IPS-18a (cell line): ENCODE data around the gene PCF11.

ENCODE experiments used
- H3K27ac ChIP-seq: one replicate; pipeline ENCODE4 v1.5.1; 2013; ENCODE audit warnings: low read length
- H3K27me3 ChIP-seq: one replicate; pipeline ENCODE4 v1.6.1; 2013; ENCODE audit warnings: mild to moderate bottlenecking, low read length; ENCODE audit not compliant: control insufficient read depth, insufficient read depth
- H3K36me3 ChIP-seq: one replicate; pipeline ENCODE4 v1.6.1; 2013; ENCODE audit warnings: low read depth, low read length; ENCODE audit not compliant: control insufficient read depth
- H3K4me1 ChIP-seq: one replicate; pipeline ENCODE4 v1.6.1; 2013; ENCODE audit warnings: low read depth, low read length; ENCODE audit not compliant: control insufficient read depth
- H3K4me3 ChIP-seq: one replicate; pipeline ENCODE4 v1.5.1; 2013; ENCODE audit warnings: low read length
- H3K9ac ChIP-seq: one replicate; pipeline ENCODE4 v1.6.1; 2013; ENCODE audit warnings: mild to moderate bottlenecking, low read length, moderate library complexity
- H3K9me3 ChIP-seq: one replicate; pipeline ENCODE4 v1.6.1; 2013; ENCODE audit warnings: low read depth, low read length; ENCODE audit not compliant: control insufficient read depth

Gene PCF11, protein sequence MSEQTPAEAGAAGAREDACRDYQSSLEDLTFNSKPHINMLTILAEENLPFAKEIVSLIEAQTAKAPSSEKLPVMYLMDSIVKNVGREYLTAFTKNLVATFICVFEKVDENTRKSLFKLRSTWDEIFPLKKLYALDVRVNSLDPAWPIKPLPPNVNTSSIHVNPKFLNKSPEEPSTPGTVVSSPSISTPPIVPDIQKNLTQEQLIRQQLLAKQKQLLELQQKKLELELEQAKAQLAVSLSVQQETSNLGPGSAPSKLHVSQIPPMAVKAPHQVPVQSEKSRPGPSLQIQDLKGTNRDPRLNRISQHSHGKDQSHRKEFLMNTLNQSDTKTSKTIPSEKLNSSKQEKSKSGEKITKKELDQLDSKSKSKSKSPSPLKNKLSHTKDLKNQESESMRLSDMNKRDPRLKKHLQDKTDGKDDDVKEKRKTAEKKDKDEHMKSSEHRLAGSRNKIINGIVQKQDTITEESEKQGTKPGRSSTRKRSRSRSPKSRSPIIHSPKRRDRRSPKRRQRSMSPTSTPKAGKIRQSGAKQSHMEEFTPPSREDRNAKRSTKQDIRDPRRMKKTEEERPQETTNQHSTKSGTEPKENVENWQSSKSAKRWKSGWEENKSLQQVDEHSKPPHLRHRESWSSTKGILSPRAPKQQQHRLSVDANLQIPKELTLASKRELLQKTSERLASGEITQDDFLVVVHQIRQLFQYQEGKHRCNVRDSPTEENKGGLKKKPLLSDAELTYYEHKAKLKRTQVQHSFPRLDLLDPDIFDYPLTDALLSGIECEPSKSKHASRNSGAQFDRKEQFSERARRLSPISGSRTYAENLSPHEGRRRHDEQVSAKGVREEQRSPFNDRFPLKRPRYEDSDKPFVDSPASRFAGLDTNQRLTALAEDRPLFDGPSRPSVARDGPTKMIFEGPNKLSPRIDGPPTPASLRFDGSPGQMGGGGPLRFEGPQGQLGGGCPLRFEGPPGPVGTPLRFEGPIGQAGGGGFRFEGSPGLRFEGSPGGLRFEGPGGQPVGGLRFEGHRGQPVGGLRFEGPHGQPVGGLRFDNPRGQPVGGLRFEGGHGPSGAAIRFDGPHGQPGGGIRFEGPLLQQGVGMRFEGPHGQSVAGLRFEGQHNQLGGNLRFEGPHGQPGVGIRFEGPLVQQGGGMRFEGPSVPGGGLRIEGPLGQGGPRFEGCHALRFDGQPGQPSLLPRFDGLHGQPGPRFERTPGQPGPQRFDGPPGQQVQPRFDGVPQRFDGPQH (N-terminal part only)

GRCh38 chr11:83156996-83157593 is at the start of gene PCF11:
TSS of gene PCF11 (plus strand) at chr11:83157131. CDS start at chr11:83157440, 309 bp downstream.
- H3K27me3 ChIP-seq = no peaks in the 10 kb centered on the region
- H3K9ac ChIP-seq = peak within 1 kb of the TSS; percentile 99
- H3K27ac ChIP-seq = peak within 1 kb of the TSS; percentile 97
- H3K9me3 ChIP-seq = no peaks in the 10 kb centered on the region
- peaks cover 18% of the 10 kb centered on the region for H3K4me1 ChIP-seq
- H3K36me3 ChIP-seq = peaks cover 17% of the 10 kb centered on the region
- peak within 1 kb of the TSS; percentile 100 for H3K4me3 ChIP-seq

DNA sequence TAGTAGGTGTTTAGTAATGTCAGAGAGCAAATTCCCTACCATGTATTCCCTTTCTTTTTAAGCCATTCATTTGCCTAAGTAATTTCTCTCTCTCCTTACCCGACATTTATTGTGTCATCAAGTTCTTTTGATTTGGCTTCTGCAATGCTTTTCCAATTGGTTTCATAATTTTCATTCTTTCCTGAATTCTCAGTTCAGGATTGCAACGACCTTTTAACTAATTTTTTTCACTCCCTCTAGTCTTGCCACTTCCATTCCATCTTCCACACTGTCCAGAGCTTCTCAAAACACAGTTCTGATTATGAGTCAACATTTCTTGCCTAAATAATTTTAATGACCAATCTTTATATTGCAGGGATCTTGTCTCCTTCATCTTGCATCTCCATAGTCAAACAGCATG is 44.0 kb upstream of the PCF11 start:
- no peaks in the 10 kb centered on the region for H3K27me3 ChIP-seq
- no peaks in the 10 kb centered on the region for H3K36me3 ChIP-seq
- no peak overlapping the region for H3K9ac ChIP-seq
- no peak overlapping the region for H3K4me3 ChIP-seq
- no peak overlapping the region for H3K27ac ChIP-seq
- H3K9me3 ChIP-seq = no peaks in the 10 kb centered on the region
- no peaks in the 10 kb centered on the region for H3K4me1 ChIP-seq

- no peak overlapping the region for H3K9ac ChIP-seq
- H3K4me3 ChIP-seq = no peak overlapping the region
- H3K4me1 ChIP-seq = no peaks in the 10 kb centered on the region
- H3K36me3 ChIP-seq = no peaks in the 10 kb centered on the region
- H3K27me3 ChIP-seq = no peaks in the 10 kb centered on the region
- H3K9me3 ChIP-seq = no peaks in the 10 kb centered on the region
- H3K27ac ChIP-seq = no peak overlapping the region
Measured at GRCh38 chr11:83115026-83115425, 41.9 kb upstream of the PCF11 start.

DNA sequence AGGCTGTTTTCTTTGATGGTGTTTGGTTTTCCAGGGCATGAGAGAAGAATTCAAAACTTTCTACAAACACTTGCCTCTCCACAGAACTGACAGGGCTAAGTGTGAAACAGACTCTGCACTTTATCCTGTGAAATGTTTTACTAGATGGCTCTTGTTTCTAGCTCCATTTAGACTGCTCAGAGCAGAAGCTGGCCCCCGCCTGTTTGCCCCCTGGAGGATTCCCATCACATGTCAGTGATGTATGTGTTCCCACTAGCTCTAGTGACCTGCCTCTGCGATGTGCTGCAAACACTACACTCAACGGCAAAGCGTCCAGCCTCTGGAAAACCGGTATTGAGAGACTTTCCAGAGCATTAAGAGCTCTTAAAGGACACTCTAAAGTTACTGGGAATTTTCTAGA is 41.4 kb upstream of the PCF11 start:
- H3K4me3 ChIP-seq = no peak overlapping the region
- no peaks in the 10 kb centered on the region for H3K4me1 ChIP-seq
- no peak overlapping the region for H3K27ac ChIP-seq
- H3K9me3 ChIP-seq = no peaks in the 10 kb centered on the region
- H3K27me3 ChIP-seq = no peaks in the 10 kb centered on the region
- no peaks in the 10 kb centered on the region for H3K36me3 ChIP-seq
- no peak overlapping the region for H3K9ac ChIP-seq

DNA sequence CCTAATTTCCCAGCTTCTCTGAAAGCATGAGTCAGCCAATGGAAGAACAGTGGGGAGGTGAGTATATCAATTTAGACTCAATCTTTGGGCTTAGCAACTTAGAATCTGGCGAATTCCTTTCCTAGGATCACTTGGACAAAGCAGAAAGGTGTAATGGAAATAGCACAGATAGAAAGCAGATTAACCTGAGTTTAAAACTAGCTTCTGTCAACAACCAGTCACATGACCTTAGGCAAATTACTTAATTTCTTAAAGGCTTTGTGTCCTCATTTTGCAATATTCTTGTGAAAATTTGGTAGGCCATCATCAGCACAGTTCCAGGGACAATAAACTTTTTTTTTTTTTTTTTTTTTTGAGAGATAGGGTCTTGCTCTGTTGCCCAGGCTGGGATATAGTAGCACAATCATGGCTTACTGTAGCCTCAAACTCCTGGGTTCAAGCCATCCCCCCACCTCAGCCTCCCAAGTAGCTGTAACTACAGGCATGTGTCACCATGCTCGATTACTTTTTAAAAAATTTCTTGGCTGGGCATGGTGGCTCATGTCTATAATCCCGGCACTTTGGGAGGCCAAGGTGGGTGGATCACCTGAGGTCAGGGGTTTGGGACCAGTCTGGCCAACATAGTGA is 40.8 kb upstream of the PCF11 start:
- H3K27me3 ChIP-seq = no peaks in the 10 kb centered on the region
- H3K9ac ChIP-seq = no peak overlapping the region
- H3K9me3 ChIP-seq = no peaks in the 10 kb centered on the region
- H3K4me3 ChIP-seq = no peak overlapping the region
- no peaks in the 10 kb centered on the region for H3K36me3 ChIP-seq
- H3K4me1 ChIP-seq = no peaks in the 10 kb centered on the region
- no peak overlapping the region for H3K27ac ChIP-seq

DNA sequence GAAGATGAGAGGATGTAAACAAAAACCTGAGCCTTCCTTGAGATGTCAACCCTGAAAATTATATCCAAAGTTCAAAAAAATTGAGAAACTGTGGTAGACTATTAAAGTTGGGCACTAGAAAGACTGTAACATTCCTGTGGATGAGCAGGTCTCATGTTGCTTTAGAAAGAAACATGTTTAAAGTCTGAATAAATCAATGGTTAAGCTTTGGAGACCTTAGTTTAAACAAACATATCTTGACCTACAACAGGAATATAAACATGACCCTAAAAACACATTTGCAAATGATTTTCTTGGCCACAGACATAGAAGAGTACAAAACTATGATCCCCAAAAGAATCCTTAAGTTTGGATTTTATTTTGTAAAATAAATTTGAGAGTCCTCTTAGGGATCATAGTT is 38.1 kb upstream of the PCF11 start:
- no peaks in the 10 kb centered on the region for H3K36me3 ChIP-seq
- H3K9me3 ChIP-seq = no peaks in the 10 kb centered on the region
- no peaks in the 10 kb centered on the region for H3K4me1 ChIP-seq
- no peak overlapping the region for H3K27ac ChIP-seq
- H3K27me3 ChIP-seq = no peaks in the 10 kb centered on the region
- no peak overlapping the region for H3K4me3 ChIP-seq
- no peak overlapping the region for H3K9ac ChIP-seq

- no peak overlapping the region for H3K27ac ChIP-seq
- H3K27me3 ChIP-seq = no peaks in the 10 kb centered on the region
- H3K4me1 ChIP-seq = no peaks in the 10 kb centered on the region
- no peak overlapping the region for H3K9ac ChIP-seq
- H3K4me3 ChIP-seq = no peak overlapping the region
- no peaks in the 10 kb centered on the region for H3K9me3 ChIP-seq
- H3K36me3 ChIP-seq = no peaks in the 10 kb centered on the region
Measured at GRCh38 chr11:83119216-83119615, 37.7 kb upstream of the PCF11 start.

- Histone ChIP-seq H3K27ac (no peak overlapping the region), H3K9ac (no peak overlapping the region), H3K27me3 (no peaks in the 10 kb centered on the region), H3K4me3 (no peak overlapping the region), H3K4me1 (no peaks in the 10 kb centered on the region), H3K36me3 (no peaks in the 10 kb centered on the region), H3K9me3 (no peaks in the 10 kb centered on the region)
Measured at GRCh38 chr11:83120327-83120726, 36.6 kb upstream of the PCF11 start.

DNA sequence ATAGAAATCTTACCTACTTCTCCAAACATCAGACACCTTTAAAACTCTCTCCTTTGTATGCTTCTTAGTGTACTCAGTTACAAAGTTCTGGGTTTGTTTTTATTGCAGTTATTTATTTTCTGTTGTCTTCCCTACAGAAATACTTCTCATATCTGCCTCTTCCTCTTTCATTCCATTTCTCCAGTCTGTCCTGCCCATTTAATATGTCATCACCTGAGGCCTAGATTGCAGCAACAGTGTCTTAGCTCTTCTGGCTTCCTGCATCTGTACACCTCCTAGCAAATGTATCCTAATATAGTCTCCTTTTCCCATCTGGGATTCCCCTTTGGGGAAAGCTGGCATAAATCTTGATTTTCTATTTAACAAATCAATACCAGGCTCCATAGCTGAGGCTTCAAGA is 34.9 kb upstream of the PCF11 start:
- no peaks in the 10 kb centered on the region for H3K27me3 ChIP-seq
- H3K27ac ChIP-seq = no peak overlapping the region
- no peaks in the 10 kb centered on the region for H3K9me3 ChIP-seq
- H3K4me3 ChIP-seq = no peak overlapping the region
- no peaks in the 10 kb centered on the region for H3K36me3 ChIP-seq
- H3K9ac ChIP-seq = no peak overlapping the region
- no peaks in the 10 kb centered on the region for H3K4me1 ChIP-seq

GRCh38 chr11:83122766-83123165 is 34.2 kb upstream of the PCF11 start:
- Histone ChIP-seq H3K9me3 (no peaks in the 10 kb centered on the region), H3K4me1 (no peaks in the 10 kb centered on the region), H3K27me3 (no peaks in the 10 kb centered on the region), H3K9ac (no peak overlapping the region), H3K36me3 (no peaks in the 10 kb centered on the region), H3K27ac (no peak overlapping the region), H3K4me3 (no peak overlapping the region)
